Upper lobe of left lung (tissue), 6 donors: Measurements from ENCODE around the gene ULK4. TPM values are rescaled to one million over a fixed set of nuclear protein-coding genes. Genes with fewer than 3 reads are reported as not detected.

Experiments
- ATAC-seq, 2 donors: fragments of 200-7000 bp; cut with Tn5 transposase; one replicate each; pipeline ENCODE4 v1.9.1; 2022; ENCODE audit warnings: mild to moderate bottlenecking in 2 of 2, moderate library complexity in 2 of 2; ENCODE audit not compliant: low FRiP score in 2 of 2
- DNase-seq, 2 donors: peaks; one replicate each; pipeline ENCODE4 v3.0.0-alpha.2; 2019 to 2020
- H3K27ac ChIP-seq, 4 donors: fragments of 200-600 bp; sonication (generic); one replicate each; pipeline ENCODE4 v1.5.1; 2016 to 2019
- H3K27me3 ChIP-seq, 4 donors: fragments of 200-600 bp; sonication (generic); one replicate each; pipeline ENCODE4 v1.5.1; 2017 to 2019
- H3K36me3 ChIP-seq, 4 donors: fragments of 200-600 bp; sonication (generic); one replicate each; pipeline ENCODE4 v1.5.1; 2016 to 2019
- H3K4me1 ChIP-seq, 4 donors: fragments of 200-600 bp; sonication (generic); one replicate each; pipeline ENCODE4 v1.5.1; 2018 to 2019
- H3K4me3 ChIP-seq, 4 donors: fragments of 200-600 bp; sonication (generic); one replicate each; pipeline ENCODE4 v1.5.1; 2017 to 2019; ENCODE audit warnings: mild to moderate bottlenecking in 2 of 4, moderate library complexity in 1 of 4
- H3K9me3 ChIP-seq, 4 donors: fragments of 200-600 bp; sonication (generic); one replicate each; pipeline ENCODE4 v1.5.1; 2018 to 2019
- EP300 ChIP-seq, 4 donors: sonication (generic); formaldehyde crosslinking; IDR thresholded peaks; one replicate each; pipeline ENCODE4 v1.5.1; 2017; ENCODE audit warnings: antibody characterized with exemption in 4 of 4, control low read depth in 2 of 4
- POLR2A ChIP-seq, 4 donors: fragments of 450-650 bp; IDR thresholded peaks; one replicate each; pipeline ENCODE4 v1.5.1; 2016 to 2017; ENCODE audit warnings: antibody characterized with exemption in 4 of 4, mild to moderate bottlenecking in 2 of 4
- POLR2AphosphoS5 ChIP-seq, 2 donors: sonication (generic); formaldehyde crosslinking; IDR thresholded peaks; one replicate each; pipeline ENCODE4 v1.5.1; 2017; ENCODE audit warnings: antibody characterized with exemption in 2 of 2
- WGBS, 2 donors: methylation state at CpG; one replicate each; pipeline ENCODE4 v1.1.5; 2017 to 2018; 5-methylcytosine and 5-hydroxymethylcytosine counted together
- total RNA-seq, 6 donors: library from RNA; depleted of rRNA in 4 of 6; stranded (reverse); fragments of >200 nt in 4 of 6; gene quantifications; one replicate each; pipeline versions ENCODE4 v1.1.0 to v1.2.1, GENCODE V29; 2016 to 2021
- TF ChIP-seq, protein P1 (sequence below), 6 experiments: fragments of 450-650 bp in 4 of 6; fragments of 200-600 bp in 2 of 6; sonication (generic) in 2 of 6; IDR thresholded peaks; one replicate each; pipeline ENCODE4 v1.5.1; 2016 to 2019; ENCODE audit warnings: antibody characterized with exemption in 6 of 6
- donor health status: DM: no; HTN: no; CAD: no; lungs with moderate emphysema.
- donor health status: DM: no; HTN: yes; CAD: no; lungs with severe emphysema.

Gene ULK4
- total RNA-seq, 6 donors from 2014 or later = 9.4 to 76.5 (median 28.1) TPM

DNA sequence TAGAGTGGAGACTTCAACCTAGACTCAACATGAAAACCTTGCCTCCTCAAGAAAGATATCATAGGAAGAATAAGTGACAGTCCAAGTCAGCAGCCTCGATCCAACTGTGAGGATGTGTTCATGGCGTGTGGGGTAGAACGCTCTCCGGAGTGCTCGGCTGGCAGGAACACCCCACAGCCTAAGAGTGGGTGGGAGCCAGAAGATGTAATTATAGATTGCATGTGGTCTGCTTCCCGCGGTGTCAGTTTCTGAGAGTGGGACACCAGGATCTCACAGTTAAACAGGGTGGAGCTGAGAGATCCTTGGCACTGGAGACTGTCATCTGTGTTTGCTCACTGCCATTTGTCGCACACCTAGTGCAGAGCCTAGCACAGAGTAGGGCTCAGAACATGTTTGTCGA is 604.6 kb downstream of the ULK4 start:
- no peaks in the 10 kb centered on the region for H3K27me3 ChIP-seq
- no peak overlapping the region for H3K4me3 ChIP-seq
- 88 to 96% methylated on average over 9 of the region's 9 CpGs for WGBS, 2 donors
- ATAC-seq (no peak), DNase-seq (no peak)
- H3K9me3 ChIP-seq = no peaks in the 10 kb centered on the region
- no peak for TF ChIP-seq POLR2A (IDR thresholded peaks at IDR 0.05)
- no peaks in the 10 kb centered on the region for H3K36me3 ChIP-seq
- H3K4me1 ChIP-seq = no peaks in the 10 kb centered on the region
- H3K27ac ChIP-seq = no peak overlapping the region

DNA sequence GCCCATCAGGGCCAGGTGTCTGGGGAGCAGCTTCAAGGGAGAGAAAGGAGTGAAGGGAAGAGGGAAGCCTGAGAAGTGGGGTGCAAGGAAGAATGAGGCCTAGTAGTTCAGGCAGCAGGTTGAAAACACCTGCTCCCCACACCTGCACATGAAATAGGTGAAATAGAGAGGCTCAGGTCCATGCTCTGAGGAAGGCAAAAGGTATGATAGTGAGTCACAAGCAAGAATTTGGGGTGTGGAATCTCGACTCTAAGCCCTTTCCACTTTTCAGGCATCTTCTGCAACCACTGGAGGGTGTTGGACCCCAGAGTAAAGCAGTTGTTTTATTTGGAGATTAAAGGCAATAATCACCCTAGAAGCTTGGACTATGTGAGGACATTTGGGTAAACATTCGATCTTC is 605.1 kb downstream of the ULK4 start:
- H3K27ac ChIP-seq = no peak overlapping the region
- H3K4me1 ChIP-seq = no peaks in the 10 kb centered on the region
- no peak for TF ChIP-seq POLR2AphosphoS5 (IDR thresholded peaks at IDR 0.05)
- no peak for TF ChIP-seq POLR2A (IDR thresholded peaks at IDR 0.05)
- TF ChIP-seq EP300 (IDR thresholded peaks at IDR 0.05) = no peak
- no peak for DNase-seq
- no peaks in the 10 kb centered on the region for H3K27me3 ChIP-seq
- WGBS, 2 donors = 85 to 87% methylated on average over 2 of the region's 2 CpGs
- no peak for ATAC-seq
- no peaks in the 10 kb centered on the region for H3K36me3 ChIP-seq
- H3K9me3 ChIP-seq = no peaks in the 10 kb centered on the region
- no peak overlapping the region for H3K4me3 ChIP-seq

DNA sequence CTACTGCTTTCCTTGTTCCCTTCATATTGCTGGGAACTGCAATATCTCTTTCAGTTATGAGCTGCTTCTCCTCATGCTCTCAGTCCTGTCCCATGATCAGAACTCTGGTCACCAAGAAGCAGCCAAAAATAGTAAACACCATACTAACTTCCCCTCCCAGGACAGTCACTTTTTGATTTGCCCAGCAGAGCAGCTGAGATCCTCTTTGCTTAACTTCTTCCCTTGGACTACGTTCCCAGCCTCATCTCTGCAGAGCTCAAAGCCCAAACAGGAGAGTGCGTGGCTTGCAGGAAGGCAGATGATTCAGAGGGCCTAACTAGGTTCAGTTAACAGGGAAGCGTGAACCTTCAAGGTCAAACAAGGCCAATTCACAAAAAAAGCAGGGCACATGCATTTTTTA is 609.4 kb downstream of the ULK4 start:
- Histone ChIP-seq H3K4me3 (no peak overlapping the region), H3K9me3 (no peaks in the 10 kb centered on the region), H3K4me1 (no peaks in the 10 kb centered on the region), H3K27me3 (no peaks in the 10 kb centered on the region), H3K27ac (no peak overlapping the region), H3K36me3 (no peaks in the 10 kb centered on the region)
- no peak for ATAC-seq
- no peak for DNase-seq
- TF ChIP-seq POLR2AphosphoS5 (IDR thresholded peaks at IDR 0.05) = no peak
- TF ChIP-seq, protein P1, sequence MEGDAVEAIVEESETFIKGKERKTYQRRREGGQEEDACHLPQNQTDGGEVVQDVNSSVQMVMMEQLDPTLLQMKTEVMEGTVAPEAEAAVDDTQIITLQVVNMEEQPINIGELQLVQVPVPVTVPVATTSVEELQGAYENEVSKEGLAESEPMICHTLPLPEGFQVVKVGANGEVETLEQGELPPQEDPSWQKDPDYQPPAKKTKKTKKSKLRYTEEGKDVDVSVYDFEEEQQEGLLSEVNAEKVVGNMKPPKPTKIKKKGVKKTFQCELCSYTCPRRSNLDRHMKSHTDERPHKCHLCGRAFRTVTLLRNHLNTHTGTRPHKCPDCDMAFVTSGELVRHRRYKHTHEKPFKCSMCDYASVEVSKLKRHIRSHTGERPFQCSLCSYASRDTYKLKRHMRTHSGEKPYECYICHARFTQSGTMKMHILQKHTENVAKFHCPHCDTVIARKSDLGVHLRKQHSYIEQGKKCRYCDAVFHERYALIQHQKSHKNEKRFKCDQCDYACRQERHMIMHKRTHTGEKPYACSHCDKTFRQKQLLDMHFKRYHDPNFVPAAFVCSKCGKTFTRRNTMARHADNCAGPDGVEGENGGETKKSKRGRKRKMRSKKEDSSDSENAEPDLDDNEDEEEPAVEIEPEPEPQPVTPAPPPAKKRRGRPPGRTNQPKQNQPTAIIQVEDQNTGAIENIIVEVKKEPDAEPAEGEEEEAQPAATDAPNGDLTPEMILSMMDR (IDR thresholded peaks at IDR 0.05) = no peak
- no peak for TF ChIP-seq EP300 (IDR thresholded peaks at IDR 0.05)
- TF ChIP-seq POLR2A (IDR thresholded peaks at IDR 0.05) = no peak
- 85 to 88% methylated on average over 3 of the region's 3 CpGs for WGBS, 2 donors

DNA sequence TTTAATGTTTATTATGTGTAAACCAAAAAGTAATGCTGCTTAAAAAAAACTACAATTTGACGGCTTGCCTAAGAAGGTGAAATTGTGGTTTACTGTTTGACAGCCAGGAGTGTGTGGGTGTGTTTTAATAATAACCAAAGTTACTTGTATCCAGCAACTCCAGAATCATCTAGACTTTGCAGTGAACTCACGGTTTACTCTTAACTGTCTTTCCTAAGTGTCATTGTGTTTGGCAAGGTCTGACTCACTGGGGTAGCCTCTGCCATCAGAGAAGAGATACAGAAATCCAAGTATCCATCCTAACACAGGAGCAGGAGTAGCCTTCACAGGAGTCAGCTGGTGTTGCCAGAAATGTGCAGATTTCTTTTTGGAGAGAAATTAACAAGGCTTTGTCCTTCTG is 611.5 kb downstream of the ULK4 start:
- ATAC-seq = no peak
- H3K27ac ChIP-seq = no peak overlapping the region
- DNase-seq = no peak
- no peaks in the 10 kb centered on the region for H3K36me3 ChIP-seq
- no peaks in the 10 kb centered on the region for H3K9me3 ChIP-seq
- 81 to 82% methylated on average over 2 of the region's 2 CpGs for WGBS, 2 donors
- TF ChIP-seq, protein P1 (IDR thresholded peaks at IDR 0.05) = no peak
- TF ChIP-seq POLR2A (IDR thresholded peaks at IDR 0.05) (no peak), EP300 (IDR thresholded peaks at IDR 0.05) (no peak), POLR2AphosphoS5 (IDR thresholded peaks at IDR 0.05) (no peak)
- H3K4me3 ChIP-seq = no peak overlapping the region
- H3K27me3 ChIP-seq = no peaks in the 10 kb centered on the region
- no peaks in the 10 kb centered on the region for H3K4me1 ChIP-seq

DNA sequence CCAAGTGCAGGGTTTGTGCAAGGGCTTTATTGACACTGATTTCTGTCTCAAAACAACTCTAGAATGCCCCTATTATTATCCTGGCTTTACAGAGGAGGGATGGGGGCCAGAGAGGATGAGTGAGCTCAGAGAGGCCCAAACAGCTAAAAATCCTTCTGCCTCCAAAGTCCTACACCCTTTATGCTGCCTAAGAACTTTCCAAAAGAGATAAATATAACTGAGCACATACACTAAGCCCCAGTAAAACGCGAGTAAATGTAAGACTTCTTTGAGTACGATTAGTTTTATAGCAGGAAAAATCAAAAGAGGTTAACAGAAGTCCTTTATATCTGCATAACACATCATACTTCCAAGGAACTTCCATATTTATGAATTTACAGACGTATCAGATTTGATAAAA is 613.5 kb downstream of the ULK4 start:
- TF ChIP-seq, protein P1 (IDR thresholded peaks at IDR 0.05) = no peak
- no peak for TF ChIP-seq POLR2AphosphoS5 (IDR thresholded peaks at IDR 0.05)
- TF ChIP-seq POLR2A (IDR thresholded peaks at IDR 0.05) = no peak
- no peak for TF ChIP-seq EP300 (IDR thresholded peaks at IDR 0.05)
- Histone ChIP-seq H3K27me3 (no peaks in the 10 kb centered on the region), H3K4me3 (no peak overlapping the region), H3K4me1 (no peaks in the 10 kb centered on the region), H3K9me3 (peaks cover 0 to 3% (median 0%) of the 10 kb centered on the region in 4 donors), H3K27ac (no peak overlapping the region), H3K36me3 (no peaks in the 10 kb centered on the region)
- WGBS, 2 donors = 78 to 88% methylated on average over 4 of the region's 4 CpGs
- no peak for DNase-seq
- no peak for ATAC-seq

DNA sequence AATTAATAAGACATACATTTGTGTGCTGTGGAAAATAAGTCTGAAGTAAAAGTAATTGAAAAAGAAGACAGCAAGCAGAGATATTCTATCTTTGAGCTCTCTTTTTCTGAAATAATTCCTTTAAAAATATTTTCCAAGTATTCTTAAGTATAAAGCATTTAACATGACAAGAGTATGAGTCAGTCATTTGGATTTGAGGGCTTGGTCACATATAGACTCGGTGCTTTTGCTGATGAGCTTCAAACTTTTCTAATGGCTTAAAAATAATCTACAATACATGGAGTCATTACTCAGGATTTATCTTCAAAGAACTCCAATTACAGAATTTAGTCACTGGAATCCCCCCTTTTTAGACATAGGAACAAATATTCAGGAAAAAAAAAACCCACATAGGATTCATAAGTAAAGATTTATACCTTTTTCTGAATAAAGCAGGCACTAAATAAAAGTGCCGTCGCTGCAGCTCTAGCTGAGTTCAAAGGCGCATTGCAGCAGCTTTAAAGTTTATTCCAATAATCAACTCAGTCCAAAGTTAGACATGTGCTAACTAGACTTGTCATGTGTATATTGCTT is 615.1 kb downstream of the ULK4 start:
- Histone ChIP-seq H3K4me3 (no peak overlapping the region), H3K4me1 (no peaks in the 10 kb centered on the region), H3K9me3 (peaks cover 0 to 3% (median 0%) of the 10 kb centered on the region in 4 donors), H3K27ac (no peak overlapping the region), H3K27me3 (no peaks in the 10 kb centered on the region), H3K36me3 (no peaks in the 10 kb centered on the region)
- no peak for ATAC-seq
- 79 to 85% methylated on average over 4 of the region's 4 CpGs for WGBS, 2 donors
- TF ChIP-seq POLR2A (IDR thresholded peaks at IDR 0.05) (no peak), EP300 (IDR thresholded peaks at IDR 0.05) (no peak), POLR2AphosphoS5 (IDR thresholded peaks at IDR 0.05) (no peak)
- TF ChIP-seq, protein P1 (IDR thresholded peaks at IDR 0.05) = no peak
- no peak for DNase-seq
